ACHN (cell line): Measurements from ENCODE around the gene PROCA1.
"Not testable (repeated sequence)": the region's sequence is repeated elsewhere in the genome, so short reads cannot be mapped to it uniquely, and the experiment has no call there.

Experiments used
- DNase-seq: peaks from one replicate; pipeline ENCODE4 v3.0.0-alpha.2; 2015
- in situ Hi-C: cut with HindIII; loops from 2 replicates; pipeline ENCODE4 v1.10.0; 2017; ENCODE audit warnings: low sequenced_read_pairs, low pct_ligation_motif_present, low pct_unique_long_range_greater_than_20kb

Gene PROCA1

GRCh38 chr17:28728364-28729200 is 16.9 kb upstream of the PROCA1 start, which contains the start of gene NEK8:
Gene NEK8 (plus strand): TSS chr17:28728788. CDS start chr17:28728814, 26 bp downstream.
- in situ Hi-C loops = no loop called here
- DNase-seq = peak; percentile 93

GRCh38 chr17:28726627-28727491 is 15.2 kb upstream of the PROCA1 start:
- in situ Hi-C loops = no loop called here
- DNase-seq = peak; percentile 98

- peak; percentile 83 for DNase-seq
- in situ Hi-C loops = no loop called here
Observed at GRCh38 chr17:28726226-28726626, 14.5 kb upstream of the PROCA1 start, which contains the start of gene TLCD1. Gene TLCD1 (minus strand): TSS chr17:28726233. CDS start chr17:28726097, 136 bp downstream.

GRCh38 chr17:28725660-28726225 is 14.1 kb upstream of the PROCA1 start:
- in situ Hi-C loops = no loop called here
- peak; percentile 62 for DNase-seq

GRCh38 chr17:28725166-28725659 is 13.5 kb upstream of the PROCA1 start:
- peak; percentile 81 for DNase-seq
- in situ Hi-C loops = no loop called here

- in situ Hi-C loops = no loop called here
- DNase-seq = no peak
Observed at GRCh38 chr17:28724500-28725165, 12.9 kb upstream of the PROCA1 start.

GRCh38 chr17:28723836-28724499 is 12.3 kb upstream of the PROCA1 start:
- in situ Hi-C loops, DNase-seq: not testable (repeated sequence)

GRCh38 chr17:28723159-28723835 is 11.6 kb upstream of the PROCA1 start:
- DNase-seq = no peak
- in situ Hi-C loops = no loop called here

GRCh38 chr17:28722417-28723158 is 10.9 kb upstream of the PROCA1 start:
- no peak for DNase-seq
- in situ Hi-C loops = no loop called here

GRCh38 chr17:28720997-28721329 is 9.3 kb upstream of the PROCA1 start:
- in situ Hi-C loops, DNase-seq: not testable (repeated sequence)

GRCh38 chr17:28720247-28720996 is 8.7 kb upstream of the PROCA1 start:
- in situ Hi-C loops = no loop called here
- DNase-seq = no peak

GRCh38 chr17:28719021-28719433 is 7.3 kb upstream of the PROCA1 start:
- in situ Hi-C loops = no loop called here
- DNase-seq = no peak

GRCh38 chr17:28718333-28719020 is 6.8 kb upstream of the PROCA1 start:
- DNase-seq = no peak

GRCh38 chr17:28717578-28718332 is 6.1 kb upstream of the PROCA1 start, which contains the start of gene RAB34:
Gene RAB34 (minus strand): TSS chr17:28717868. CDS start chr17:28717266, 602 bp downstream.
- peak; percentile 92 for DNase-seq
- in situ Hi-C loops = no loop called here

More at GRCh38 chr17:28718333-28719020, 6.8 kb upstream of the PROCA1 start:
- in situ Hi-C loops = no loop called here
